Activated T-cell treated with anti-CD3 and anti-CD28 coated beads for 1 hour (primary cell): ENCODE data around the gene CCDC167.

ENCODE experiments used
- DNase-seq: peaks from one replicate; pipeline ENCODE4 v3.0.0-alpha.2; 2020; ENCODE audit warnings: low read depth

CCDC167 gene

DNA sequence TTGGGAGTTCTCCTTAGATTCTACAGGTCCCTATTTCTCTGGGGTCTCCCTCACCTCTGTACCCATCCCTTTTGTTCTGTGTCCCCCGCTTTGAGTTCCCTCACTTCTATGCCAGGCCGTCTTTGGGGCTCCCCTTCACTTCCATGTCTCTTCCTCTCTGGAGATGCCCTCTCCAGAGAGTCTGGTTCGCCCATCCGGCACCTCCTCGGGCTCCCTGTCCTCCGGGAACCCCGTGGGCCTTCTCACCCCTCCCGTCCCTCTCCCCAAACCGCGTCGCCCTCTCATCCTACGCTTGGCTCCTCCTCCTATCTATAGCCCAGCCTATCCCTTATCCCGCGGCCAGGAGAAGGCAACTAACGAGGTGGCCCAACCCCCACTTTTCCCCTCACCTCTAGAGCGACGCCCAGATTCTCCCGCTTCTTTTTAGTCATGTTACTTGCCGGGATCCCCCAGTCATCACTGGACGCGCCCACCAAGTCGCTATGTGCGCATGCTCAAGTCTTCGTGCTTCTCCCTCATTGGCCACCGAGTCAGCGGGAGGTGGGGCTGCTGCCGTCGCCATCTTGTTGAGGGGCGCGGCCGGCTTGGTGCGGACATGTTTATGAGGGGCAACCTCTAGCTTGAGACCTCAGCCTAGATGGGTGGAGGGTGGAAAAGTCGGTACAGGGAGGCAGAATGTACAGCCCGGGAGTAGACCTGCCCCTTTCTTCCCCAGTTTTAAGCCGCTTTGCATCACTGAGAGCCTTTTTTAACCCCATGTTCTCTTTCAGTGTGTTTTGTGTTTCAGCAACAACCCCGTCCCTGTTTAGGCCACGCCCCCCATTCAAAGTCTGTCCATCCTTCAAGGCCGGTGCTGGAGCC is at the start of gene CCDC167:
TSS of gene CCDC167 (minus strand) at position 461 of the 861 bp plus-strand sequence. CDS start at position 431, 30 bp downstream.
- DNase-seq = peak; percentile 91

GRCh38 chr6:37549154-37549553 is 49.5 kb upstream of the CCDC167 start:
- DNase-seq = no peak

- no peak for DNase-seq
Observed at GRCh38 chr6:37548067-37548674, 48.5 kb upstream of the CCDC167 start.

DNA sequence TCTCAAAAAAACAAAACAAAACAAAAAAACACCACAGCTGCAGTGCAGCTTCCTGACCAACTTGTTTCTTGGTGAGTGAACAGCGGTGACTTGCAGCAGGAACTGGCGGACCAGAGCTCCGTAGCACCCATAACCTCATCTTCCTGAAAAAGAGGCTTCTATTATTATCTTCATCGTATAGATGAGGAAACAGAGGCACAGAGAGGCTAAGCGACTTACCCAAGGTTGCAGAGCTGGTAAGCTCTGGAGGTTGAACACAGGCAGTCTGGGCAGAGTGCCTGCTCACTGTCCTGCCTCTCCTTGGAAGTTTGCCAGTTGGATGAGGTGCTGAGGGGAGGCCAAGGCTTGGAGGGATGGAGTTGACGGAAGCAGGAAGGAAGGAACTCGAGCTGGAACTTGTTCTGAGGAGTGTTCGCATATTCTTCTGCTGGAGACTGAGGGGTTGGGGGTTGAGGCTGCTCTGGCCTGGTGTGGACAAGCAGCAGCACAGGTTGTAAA is 47.9 kb upstream of the CCDC167 start:
- no peak for DNase-seq

DNA sequence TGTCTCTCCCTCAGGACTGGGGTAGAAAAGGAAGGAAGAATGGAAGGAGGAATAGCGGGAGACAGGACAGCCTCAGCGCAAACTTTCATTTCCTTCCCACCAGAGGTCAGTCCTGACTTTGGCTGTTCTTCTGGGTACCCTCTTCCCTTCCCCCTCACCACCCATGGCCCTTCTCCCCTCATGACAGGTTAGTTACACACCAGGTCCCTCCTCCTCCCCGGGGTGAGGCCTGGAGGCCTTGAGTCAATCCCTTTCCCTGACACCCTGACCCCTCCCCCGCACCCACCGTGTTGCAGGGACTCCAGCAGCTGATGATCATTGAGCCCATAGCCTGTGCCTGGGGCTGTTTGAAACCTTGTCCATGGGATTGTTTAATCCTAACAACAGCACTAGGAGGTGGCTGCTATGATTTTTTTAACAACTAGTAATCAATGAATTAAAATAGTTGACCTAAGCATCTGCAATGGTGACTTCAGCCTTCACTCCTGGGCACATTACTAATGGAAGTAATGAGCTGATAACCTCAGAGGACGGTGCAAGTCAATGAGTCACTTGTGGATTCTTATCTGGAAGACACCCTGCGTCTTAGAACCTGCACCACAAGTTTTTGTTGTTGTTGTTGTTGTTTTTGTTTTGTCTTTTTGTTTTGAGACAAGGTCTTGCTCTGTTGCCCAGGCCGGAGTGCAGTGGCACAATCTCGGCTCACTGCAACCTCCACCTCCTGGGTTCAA is 46.6 kb upstream of the CCDC167 start:
- DNase-seq = no peak

- no peak for DNase-seq
Observed at GRCh38 chr6:37544530-37544929, 44.8 kb upstream of the CCDC167 start.

GRCh38 chr6:37543361-37543760 is 43.7 kb upstream of the CCDC167 start:
- DNase-seq = no peak

DNA sequence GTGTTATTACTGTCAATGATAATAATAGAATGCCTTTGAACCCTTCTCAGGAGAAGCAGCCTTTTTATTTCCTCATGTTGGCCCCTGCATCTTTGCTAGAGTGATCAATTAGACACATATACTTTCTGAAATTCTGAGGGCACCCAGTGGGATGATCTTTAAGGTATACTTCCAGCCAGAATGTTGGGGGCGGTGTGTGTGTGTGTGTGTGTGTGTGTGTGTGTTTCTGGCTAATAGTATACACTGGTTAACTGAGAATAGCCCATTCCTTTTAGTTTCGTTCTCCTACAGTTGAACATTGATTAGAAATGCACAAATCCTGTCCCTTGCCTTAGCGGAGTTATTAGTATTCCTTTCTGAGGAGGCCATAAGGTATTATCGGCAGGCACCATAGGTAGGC is 41.7 kb upstream of the CCDC167 start:
- DNase-seq = no peak

DNA sequence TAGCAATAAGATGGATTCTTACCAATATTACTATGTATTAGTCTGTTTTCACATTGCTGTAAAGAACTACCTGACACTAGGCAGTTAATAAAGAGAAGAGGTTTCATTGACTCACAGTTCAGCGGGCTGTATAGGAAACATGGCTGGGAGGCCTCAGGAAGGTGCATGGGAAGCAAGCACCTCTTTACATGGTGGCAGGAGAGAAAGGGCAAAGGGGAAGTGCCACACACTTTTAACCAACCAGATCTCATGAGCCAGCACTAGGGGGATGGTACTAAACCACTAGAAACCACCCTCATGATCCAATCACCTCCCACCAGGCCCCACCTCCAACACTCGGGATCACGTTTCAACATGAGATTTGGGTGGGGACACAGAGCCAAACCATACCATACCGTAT is 40.7 kb upstream of the CCDC167 start:
- no peak for DNase-seq

DNA sequence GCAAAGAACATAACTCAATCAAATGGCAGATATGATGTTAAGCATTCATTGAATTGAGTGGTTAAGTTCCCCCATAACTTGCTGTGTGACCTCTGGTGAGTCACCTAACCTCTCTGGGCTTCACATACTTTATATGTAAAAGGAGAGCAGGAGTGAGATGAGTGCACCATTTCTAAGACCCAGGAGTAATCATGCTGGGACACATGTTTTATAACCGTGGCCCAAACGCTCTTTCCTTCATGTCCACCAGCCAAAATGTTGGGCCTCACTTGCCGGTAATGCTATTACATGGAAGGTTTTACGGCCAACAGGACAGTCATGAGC is 40.3 kb upstream of the CCDC167 start:
- DNase-seq = no peak

DNA sequence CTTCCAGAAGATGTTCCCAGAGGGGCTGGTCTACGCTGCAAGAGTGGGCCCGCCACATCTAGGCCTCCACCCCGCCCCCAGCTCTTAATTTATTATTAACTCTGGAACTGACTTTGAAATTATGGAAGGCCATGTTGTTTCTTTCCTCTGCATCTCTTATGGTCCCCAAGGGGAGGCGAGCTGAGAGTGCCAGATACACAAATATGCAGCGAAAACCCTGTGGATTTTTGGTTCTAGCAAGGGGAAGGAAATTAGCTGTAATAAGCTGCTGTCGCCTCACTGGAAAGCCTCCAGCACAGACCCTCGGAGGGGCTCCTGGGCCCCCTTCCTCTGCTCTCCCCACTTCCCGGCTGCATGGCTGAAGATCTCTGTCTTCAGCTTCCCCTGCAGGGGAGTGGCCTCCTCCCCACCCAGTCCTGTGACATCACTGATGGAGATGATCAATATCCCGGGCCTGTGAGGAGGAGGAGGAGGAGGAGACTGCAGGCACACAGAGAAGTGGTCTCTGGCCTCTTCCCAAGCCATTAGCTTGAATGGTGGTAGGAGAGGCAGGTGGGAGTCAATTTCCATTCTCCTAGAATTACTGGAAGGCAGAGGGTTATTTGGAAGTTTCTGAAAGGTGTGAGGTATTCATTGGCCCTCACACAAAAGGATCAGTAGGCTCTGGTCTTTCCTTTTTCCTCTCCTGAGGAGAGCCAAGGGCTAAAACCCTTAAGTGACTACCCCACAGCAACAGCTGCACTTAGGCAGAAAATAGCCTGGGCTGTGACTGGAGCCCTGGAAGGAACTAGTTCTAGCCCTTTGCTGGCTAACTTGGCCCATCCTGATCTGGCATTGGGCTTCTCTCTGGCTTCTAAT is 39.7 kb upstream of the CCDC167 start:
- no peak for DNase-seq

DNA sequence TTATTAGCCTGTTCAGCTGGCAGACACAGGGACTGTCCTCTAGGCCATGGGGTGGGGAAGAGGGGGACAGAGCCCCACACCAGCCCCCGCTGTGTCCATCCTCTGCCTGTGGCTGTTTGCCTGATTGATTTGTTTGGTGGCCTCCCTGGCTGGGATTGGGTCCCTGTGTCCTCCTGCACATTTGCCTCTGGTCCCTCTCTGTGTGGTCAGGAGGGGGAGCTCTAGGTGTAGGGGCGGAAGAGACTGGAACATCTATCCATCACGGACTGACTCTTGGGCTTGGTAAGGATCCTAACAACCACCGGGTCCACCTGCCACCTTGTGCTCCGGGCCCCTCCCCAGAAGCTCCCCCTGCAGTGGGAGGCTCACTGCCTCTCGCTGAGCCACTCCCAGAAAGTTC is 38.4 kb upstream of the CCDC167 start:
- DNase-seq = no peak

- DNase-seq = no peak
Observed at GRCh38 chr6:37537548-37537947, 37.9 kb upstream of the CCDC167 start.

DNA sequence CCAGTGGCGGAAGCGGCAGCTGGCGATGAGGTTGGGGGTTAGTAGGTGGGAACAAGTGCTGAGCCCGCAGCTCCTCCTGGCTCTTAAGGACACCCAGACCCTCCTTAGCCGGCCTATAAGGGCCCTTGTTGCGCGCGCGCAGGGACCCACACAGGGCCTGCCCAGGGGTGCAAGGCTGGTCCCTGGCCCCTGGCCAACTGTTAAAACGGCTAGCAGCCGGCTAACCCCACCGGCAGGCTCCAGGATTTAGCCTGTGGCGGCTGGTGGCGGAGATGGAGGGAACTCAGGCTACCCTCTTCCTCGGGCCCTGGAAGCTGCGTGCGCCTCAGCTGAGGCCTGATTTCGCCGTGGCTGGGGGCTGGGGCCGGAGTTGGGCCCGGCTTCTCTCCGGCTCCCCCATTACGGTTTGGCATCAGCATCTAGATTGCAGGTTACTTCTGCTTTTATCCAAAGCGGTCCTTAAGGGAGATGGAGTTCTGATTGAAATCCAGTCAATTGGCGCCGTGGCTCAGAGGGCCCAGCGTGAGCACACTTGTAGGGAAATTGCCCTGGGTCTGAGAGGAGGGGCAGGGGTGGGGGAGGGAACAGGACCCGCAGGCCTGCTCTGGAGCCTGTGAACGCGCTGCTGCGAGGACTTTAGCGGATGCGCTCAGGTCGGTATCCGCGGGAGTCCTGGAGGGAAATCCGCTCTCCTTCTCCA is 36.9 kb upstream of the CCDC167 start:
- DNase-seq = no peak

GRCh38 chr6:37535759-37536490 is 36.2 kb upstream of the CCDC167 start:
- no peak for DNase-seq

GRCh38 chr6:37535428-37535758 is 35.7 kb upstream of the CCDC167 start:
- no peak for DNase-seq

GRCh38 chr6:37534893-37535292 is 35.2 kb upstream of the CCDC167 start:
- no peak for DNase-seq

GRCh38 chr6:37532122-37532521 is 32.4 kb upstream of the CCDC167 start:
- DNase-seq = no peak

DNA sequence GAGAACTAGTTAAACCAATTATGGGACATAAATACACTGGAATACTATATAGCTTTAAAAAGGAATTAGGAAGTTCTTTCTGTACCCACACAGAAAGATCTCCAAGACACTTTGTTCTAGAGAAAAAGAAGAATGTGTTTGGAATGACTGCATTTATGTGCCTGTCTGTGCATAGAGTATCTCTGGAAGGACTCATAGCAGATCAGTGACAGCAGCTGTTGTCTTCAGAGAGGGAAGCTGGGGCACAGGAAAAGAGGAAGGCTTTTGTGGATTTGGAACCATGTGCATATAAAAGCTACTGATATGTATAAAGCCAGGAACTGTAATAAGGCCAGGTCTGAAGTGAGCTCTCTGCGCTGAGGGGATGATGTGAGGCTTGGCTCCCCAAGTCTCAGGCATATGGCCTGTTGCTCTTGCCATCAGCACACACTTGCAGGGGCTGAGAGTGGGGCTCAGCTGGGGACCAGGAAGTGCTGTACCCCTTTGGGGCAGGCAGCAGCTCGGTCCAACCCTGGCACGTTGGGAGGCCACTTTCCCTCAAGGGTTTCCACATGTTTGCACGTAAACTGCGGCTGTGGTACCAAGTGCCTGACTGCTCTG is 31.8 kb upstream of the CCDC167 start:
- DNase-seq = no peak

DNA sequence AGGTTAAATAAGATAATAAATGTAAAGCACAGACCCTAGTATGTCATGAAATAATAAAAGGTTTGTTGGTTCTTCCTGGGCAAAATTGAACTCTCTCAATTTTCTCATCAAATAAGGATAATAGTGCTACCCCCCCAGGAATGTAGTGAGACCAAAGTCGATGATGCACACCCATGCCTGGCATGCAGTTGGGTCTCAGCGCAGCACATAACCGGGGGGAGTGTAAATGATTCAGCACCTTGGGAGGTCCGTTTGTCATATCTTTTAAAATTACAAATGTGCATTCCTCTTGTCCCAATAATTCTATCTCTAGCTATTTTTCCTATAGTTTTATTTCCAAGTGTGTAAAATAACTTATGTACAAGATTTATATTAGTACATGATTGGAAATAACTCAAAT is 31.3 kb upstream of the CCDC167 start:
- no peak for DNase-seq
